Measurements from ENCODE around the gene GPR32. TPM values are rescaled to one million over a fixed set of nuclear protein-coding genes. Genes with fewer than 3 reads are reported as not detected.

Gene GPR32
- polyA plus RNA-seq, 3 donors = not detected

GRCh38 chr19:50749490-50749889, 20.8 kb upstream of the GPR32 start:
- Mint-ChIP-seq H3K36me3 (no peaks in the 10 kb centered on the region), H3K4me1 (no peaks in the 10 kb centered on the region), H3K27me3 (ENCODE audit: low read depth in 3 of 3) (peaks cover 7 to 12% (median 10%) of the 10 kb centered on the region in 3 donors), H3K9me3 (peaks cover 0 to 1% (median 0%) of the 10 kb centered on the region in 7 donors), H3K4me3 (no peak overlapping the region), H3K27ac (no peak overlapping the region)
- Histone ChIP-seq H3K27me3 (ENCODE audit: control insufficient read depth in 2 of 2, insufficient read depth in 2 of 2, low read length in 2 of 2) (no peaks in the 10 kb centered on the region), H3K36me3 (replicated peaks in 1 of 2; ENCODE audit: control insufficient read depth in 1 of 2, insufficient read depth in 2 of 2, low read length in 2 of 2) (no peaks in the 10 kb centered on the region), H3K4me2 (replicated peaks; ENCODE audit: extremely low read depth, low read length, poor library complexity, severe bottlenecking) (no peak overlapping the region), H3K9me3 (replicated peaks in 1 of 2; ENCODE audit: control insufficient read depth in 1 of 2, insufficient read depth in 1 of 2, low read length in 2 of 2) (no peaks in the 10 kb centered on the region), H3K4me1 (ENCODE audit: control insufficient read depth in 1 of 2, insufficient read depth in 2 of 2, low read length in 2 of 2) (no peaks in the 10 kb centered on the region), H3K27ac (ENCODE audit: low read depth in 1 of 2, low read length in 2 of 2) (no peak overlapping the region), H3K9ac (ENCODE audit: insufficient read depth, low read length, poor library complexity, severe bottlenecking) (no peak overlapping the region), H3K4me3 (replicated peaks in 1 of 3; ENCODE audit: low read depth in 2 of 3, low read length in 3 of 3) (no peak overlapping the region), H3K79me2 (ENCODE audit: insufficient read depth, low read length) (no peaks in the 10 kb centered on the region), H2AFZ (ENCODE audit: insufficient read depth, low read depth, low read length, poor library complexity, severe bottlenecking) (no peak overlapping the region), H4K20me1 (ENCODE audit: insufficient read depth, low read length) (no peaks in the 10 kb centered on the region)
- 83% methylated on average over 2 of the region's 6 CpGs for WGBS (ENCODE audit: insufficient coverage)
- DNase-seq = no peak
- intact Hi-C loops (cut with micrococcal nuclease) = no loop called here
- TF ChIP-seq CTCF (IDR thresholded peaks at IDR 0.05) = no peak

- H3K4me1 Mint-ChIP-seq = no peaks in the 10 kb centered on the region
- Histone ChIP-seq H3K27me3 (ENCODE audit: control insufficient read depth in 2 of 2, insufficient read depth in 2 of 2, low read length in 2 of 2) (no peaks in the 10 kb centered on the region), H3K9ac (ENCODE audit: insufficient read depth, low read length, poor library complexity, severe bottlenecking) (no peak overlapping the region), H4K20me1 (ENCODE audit: insufficient read depth, low read length) (no peaks in the 10 kb centered on the region), H3K4me1 (ENCODE audit: control insufficient read depth in 1 of 2, insufficient read depth in 2 of 2, low read length in 2 of 2) (no peaks in the 10 kb centered on the region), H3K36me3 (replicated peaks in 1 of 2; ENCODE audit: control insufficient read depth in 1 of 2, insufficient read depth in 2 of 2, low read length in 2 of 2) (no peaks in the 10 kb centered on the region), H3K4me2 (replicated peaks; ENCODE audit: extremely low read depth, low read length, poor library complexity, severe bottlenecking) (no peak overlapping the region), H3K79me2 (ENCODE audit: insufficient read depth, low read length) (no peaks in the 10 kb centered on the region), H2AFZ (ENCODE audit: insufficient read depth, low read depth, low read length, poor library complexity, severe bottlenecking) (no peak overlapping the region), H3K9me3 (replicated peaks in 1 of 2; ENCODE audit: control insufficient read depth in 1 of 2, insufficient read depth in 1 of 2, low read length in 2 of 2) (no peaks in the 10 kb centered on the region), H3K4me3 (replicated peaks in 1 of 3; ENCODE audit: low read depth in 2 of 3, low read length in 3 of 3) (no peak overlapping the region), H3K27ac (ENCODE audit: low read depth in 1 of 2, low read length in 2 of 2) (no peak overlapping the region)
- no peak for DNase-seq
- intact Hi-C loops (cut with micrococcal nuclease) = no loop called here
- H3K9me3 Mint-ChIP-seq = peaks cover 0 to 1% (median 0%) of the 10 kb centered on the region in 7 donors
- H3K27me3 Mint-ChIP-seq (ENCODE audit: low read depth in 3 of 3) = peaks cover 7 to 13% (median 11%) of the 10 kb centered on the region in 3 donors
- no peak for TF ChIP-seq CTCF (IDR thresholded peaks at IDR 0.05)
- H3K27ac Mint-ChIP-seq = no peak overlapping the region
- H3K4me3 Mint-ChIP-seq = no peak overlapping the region
- 91% methylated on average over 14 of the region's 15 CpGs for WGBS (ENCODE audit: insufficient coverage)
- H3K36me3 Mint-ChIP-seq = no peaks in the 10 kb centered on the region
These were observed 20.3 kb upstream of the GPR32 start for GRCh38 chr19:50750010-50750409.

Measured in CD14-positive monocyte (primary cell).